ENCODE data around the gene GFM1. TPM values are rescaled to one million over a fixed set of nuclear protein-coding genes. Genes with fewer than 3 reads are reported as not detected.

The GFM1 gene
- total RNA-seq (2022; extraction: Qiagen RNA extraction): 37.2 to 51.9 TPM (median 45.0 TPM) in 5 replicates

DNA sequence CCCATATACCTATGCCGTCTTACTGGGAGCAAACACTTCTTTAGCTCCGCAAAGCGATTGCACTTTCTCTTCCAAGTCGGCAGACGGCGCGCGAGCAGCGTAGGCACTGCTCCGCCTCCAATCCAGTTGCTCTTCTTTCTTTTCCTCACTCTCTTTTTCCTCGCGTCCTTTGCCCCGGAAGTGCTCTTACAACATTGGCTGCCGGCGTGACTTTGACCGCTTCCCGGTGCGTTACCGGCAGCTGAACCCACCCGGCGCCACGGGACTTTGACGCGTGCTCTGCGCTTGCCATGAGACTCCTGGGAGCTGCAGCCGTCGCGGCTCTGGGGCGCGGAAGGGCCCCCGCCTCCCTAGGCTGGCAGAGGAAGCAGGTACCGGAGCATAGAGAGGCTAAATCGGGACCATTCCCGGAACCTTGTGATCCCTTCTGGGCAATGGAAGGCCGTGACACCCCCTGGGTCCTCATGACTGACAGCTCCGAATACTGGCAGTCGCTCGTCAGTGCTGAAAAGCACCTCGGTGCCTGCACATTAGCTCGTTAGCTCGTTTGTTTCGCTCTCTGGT, at the start of gene GFM1:
TSS of gene GFM1 (plus strand) at position 183 of the 564 bp plus-strand sequence. CDS start at position 291, 108 bp downstream.

DNA sequence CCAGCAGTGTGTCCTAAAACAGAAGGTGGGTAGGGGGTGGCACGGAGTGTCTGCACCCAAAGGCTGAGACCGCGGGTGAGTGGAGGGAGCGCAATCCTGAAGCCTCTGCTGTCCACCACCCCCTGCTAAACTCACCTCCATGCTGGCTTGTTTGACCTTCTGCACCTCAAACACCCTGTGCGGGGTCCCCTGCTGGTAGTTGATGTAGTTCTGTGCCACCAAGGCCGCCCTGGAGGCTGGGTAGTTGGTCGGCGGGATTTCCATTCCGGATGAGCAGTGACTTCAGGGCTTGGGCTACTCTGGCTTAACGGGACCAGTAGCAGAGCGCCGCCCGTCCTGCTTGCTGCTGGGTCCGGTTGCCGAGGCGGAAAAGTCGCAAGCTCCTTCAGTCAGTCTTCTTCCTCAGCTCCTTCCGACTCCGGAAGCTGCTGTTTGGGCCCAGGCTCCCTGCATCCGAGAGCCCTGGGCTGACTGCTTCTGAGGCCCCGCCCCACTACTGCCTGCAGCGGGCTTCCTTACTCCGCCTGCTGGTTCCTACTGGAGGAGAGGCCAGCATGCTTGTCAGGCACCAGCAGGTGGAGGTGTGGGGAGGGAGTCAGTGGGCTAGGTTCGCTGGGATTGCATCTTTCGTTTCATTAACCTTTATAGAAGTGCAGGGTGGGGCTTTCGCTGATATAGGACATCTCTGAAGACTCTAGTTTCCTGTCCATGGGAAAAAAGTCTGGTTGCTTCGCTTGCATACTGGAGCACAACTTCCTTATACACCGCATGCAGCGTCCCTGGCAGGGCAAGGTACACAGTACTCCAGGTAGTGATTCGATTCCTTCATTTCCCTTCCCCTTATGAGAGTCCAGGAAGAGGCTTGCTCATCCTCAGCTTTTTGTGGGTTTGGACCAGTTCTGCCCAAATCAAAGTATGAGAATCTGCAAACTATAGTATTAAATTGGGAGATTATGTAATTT, 28.2 kb downstream of the GFM1 start, which contains the start of gene LXN:
TSS of gene LXN (minus strand) at position 434 of the 962 bp plus-strand sequence. CDS start at position 264, 170 bp downstream.

DNA sequence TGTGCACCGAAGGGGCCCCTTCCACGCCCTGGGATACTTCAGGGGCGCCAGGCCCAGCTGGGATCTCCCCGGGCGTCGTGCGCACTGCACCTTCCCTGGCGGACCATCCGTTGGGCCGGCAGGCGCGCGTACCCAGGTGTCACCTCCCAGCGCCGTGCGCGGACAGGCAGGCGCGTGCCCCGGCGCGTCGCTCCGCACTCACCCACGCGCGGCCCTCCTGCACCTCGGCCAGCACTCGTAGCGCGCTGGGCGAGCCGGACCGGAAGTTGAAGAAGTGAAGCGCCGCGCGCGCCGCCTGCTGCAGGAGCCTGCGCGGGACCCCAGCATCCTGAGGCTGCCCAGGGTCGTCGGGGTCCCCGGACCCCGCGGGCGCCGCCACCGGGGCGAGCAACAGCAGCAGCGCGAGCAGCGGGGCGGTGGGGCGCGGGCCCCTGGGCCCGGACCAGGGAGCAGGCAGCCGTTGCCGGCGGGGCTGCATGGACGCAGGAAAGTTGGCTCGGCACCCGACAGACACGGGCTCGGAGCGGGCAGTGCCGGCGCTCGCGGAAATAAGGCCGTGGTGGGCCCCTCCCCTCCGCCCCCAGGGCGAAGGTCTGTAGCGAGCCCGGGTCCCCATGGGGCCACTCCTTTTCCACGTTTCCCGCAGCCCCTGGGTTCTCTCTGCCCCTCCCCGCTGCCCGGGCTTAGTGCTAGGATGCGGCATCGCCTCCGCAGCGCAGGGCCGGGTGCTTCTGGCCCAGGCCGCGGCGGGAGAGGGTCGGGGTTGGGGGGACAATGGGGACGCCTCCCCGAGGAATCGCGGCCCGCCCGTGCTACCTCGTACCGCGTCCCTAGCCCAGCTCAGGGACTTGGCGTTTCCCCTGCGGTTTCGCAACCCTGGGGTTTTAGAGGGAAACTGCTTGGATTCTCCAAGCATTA, 87.9 kb downstream of the GFM1 start, which contains the start of gene RARRES1:
TSS of gene RARRES1 (minus strand) at position 520 of the 918 bp plus-strand sequence. CDS start at position 478, 42 bp downstream.

Other genes starting within 250 kb of the GFM1 start
- gene MLF1, start 73.3 kb upstream of the GFM1 start, total RNA-seq (2022; extraction: Qiagen RNA extraction): 22.4 to 30.6 TPM (median 24.6 TPM) in 5 replicates
- gene LXN, start 28.1 kb downstream of the GFM1 start, total RNA-seq (2022; extraction: Qiagen RNA extraction): 48.3 to 59.8 TPM (median 53.1 TPM) in 5 replicates
- gene RARRES1, start 87.9 kb downstream of the GFM1 start, total RNA-seq (2022; extraction: Qiagen RNA extraction): 7.3 to 12.3 TPM (median 8.8 TPM) in 5 replicates
- 41.7 to 47.8 TPM (median 43.0 TPM) in 5 replicates for gene MFSD1, start 157.5 kb downstream of the GFM1 start, total RNA-seq (2022; extraction: Qiagen RNA extraction)

Data from A549 treated with dexamethasone at 1 μM for 4 hours (cell line).